Thyroid gland (tissue), 4 donors: ENCODE results near the gene SPTBN1. TPM values are rescaled to one million over a fixed set of nuclear protein-coding genes. Genes with fewer than 3 reads are reported as not detected.
"Not testable (repeated sequence)": the region's sequence is repeated elsewhere in the genome, so short reads cannot be mapped to it uniquely, and the experiment has no call there.

Source experiments
- DNase-seq, 2 donors: peaks; one replicate each; pipeline ENCODE4 v3.0.0-alpha.2; 2019
- H3K27ac ChIP-seq, 3 donors: fragments of 200-600 bp; sonication (generic); 1 replicate in 2 of 3; 2 replicates in 1 of 3; pipeline ENCODE4 v1.5.1; 2016 to 2019; ENCODE audit warnings: mild to moderate bottlenecking in 1 of 3, moderate library complexity in 1 of 3
- H3K27me3 ChIP-seq: fragments of 200-600 bp; sonication (generic); one replicate; pipeline ENCODE4 v1.5.1; 2019
- H3K36me3 ChIP-seq, 2 donors: fragments of 200-600 bp; sonication (generic); one replicate each; pipeline ENCODE4 v1.5.1; 2016 to 2019
- H3K4me1 ChIP-seq, 2 donors: fragments of 200-600 bp; sonication (generic); one replicate each; pipeline ENCODE4 v1.5.1; 2017 to 2019
- H3K4me3 ChIP-seq, 3 donors: fragments of 200-600 bp; sonication (generic); replicated peaks in 1 of 3; 1 replicate in 2 of 3; 2 replicates in 1 of 3; pipeline ENCODE4 v1.5.1; 2016; ENCODE audit warnings: mild to moderate bottlenecking in 1 of 3
- H3K9me3 ChIP-seq: fragments of 200-600 bp; sonication (generic); one replicate; pipeline ENCODE4 v1.5.1; 2017
- CTCF ChIP-seq, 6 experiments: fragments of 200-600 bp in 3 of 6; fragments of 450-650 bp in 3 of 6; sonication (generic) in 3 of 6; IDR thresholded peaks; one replicate each; pipeline ENCODE4 v1.5.1; 2016 to 2019; ENCODE audit warnings: antibody characterized with exemption in 6 of 6, mild to moderate bottlenecking in 2 of 6, inconsistent platforms in 1 of 6, moderate library complexity in 1 of 6
- POLR2A ChIP-seq, 2 donors: fragments of 450-650 bp; IDR thresholded peaks; one replicate each; pipeline ENCODE4 v1.6.1; 2017; ENCODE audit warnings: antibody characterized with exemption in 2 of 2, mild to moderate bottlenecking in 2 of 2, moderate library complexity in 1 of 2
- WGBS, 2 donors: methylation state at CpG; one replicate each; pipeline ENCODE4 v1.1.5; 2017; 5-methylcytosine and 5-hydroxymethylcytosine counted together
- intact Hi-C: fragments of 100-400 bp; cut with DNase I; formaldehyde crosslinking; loops from one replicate; pipeline ENCODE4 v1.15.1; 2023
- total RNA-seq, 4 donors: library from RNA; depleted of rRNA; stranded (reverse); fragments of >200 nt; gene quantifications; one replicate each; pipeline ENCODE4 v1.2.3, GENCODE V29; 2016

The SPTBN1 gene
- total RNA-seq, 4 donors from 2014 or later = 381 to 513 (median 419) TPM

- no peak for DNase-seq
- intact Hi-C loops = no loop called here
- Histone ChIP-seq H3K27ac (peak overlapping the region in 2 of 3 donors; percentile 46 to 54), H3K4me3 (no peak overlapping the region), H3K27me3 (no peaks in the 10 kb centered on the region), H3K36me3 (no peaks in the 10 kb centered on the region), H3K4me1 (peaks cover 60 to 67% of the 10 kb centered on the region in 2 donors), H3K9me3 (no peaks in the 10 kb centered on the region)
- no peak for TF ChIP-seq CTCF (IDR thresholded peaks at IDR 0.05)
- TF ChIP-seq POLR2A (IDR thresholded peaks at IDR 0.05) = no peak
- WGBS, 2 donors = 40 to 50% methylated on average over 5 of the region's 5 CpGs
These were observed 26.6 kb downstream of the SPTBN1 start for GRCh38 chr2:54482715-54483114.

- Histone ChIP-seq H3K9me3 (no peaks in the 10 kb centered on the region), H3K4me1 (peaks cover 53 to 60% of the 10 kb centered on the region in 2 donors), H3K4me3 (no peak overlapping the region), H3K27me3 (no peaks in the 10 kb centered on the region), H3K36me3 (no peaks in the 10 kb centered on the region), H3K27ac (peak overlapping the region in 2 of 3 donors; percentile 46 to 54)
- intact Hi-C loops = no loop called here
- no peak for DNase-seq
- WGBS, 2 donors = 45 to 48% methylated on average over 5 of the region's 5 CpGs
- TF ChIP-seq POLR2A (IDR thresholded peaks at IDR 0.05) (no peak), CTCF (IDR thresholded peaks at IDR 0.05) (no peak)
These were observed 27.3 kb downstream of the SPTBN1 start for GRCh38 chr2:54483426-54483825.

GRCh38 chr2:54485756-54486155 is 29.6 kb downstream of the SPTBN1 start:
- DNase-seq, intact Hi-C loops, H3K9me3 ChIP-seq, H3K27me3 ChIP-seq, H3K4me3 ChIP-seq, H3K27ac ChIP-seq, H3K36me3 ChIP-seq: not testable (repeated sequence)
- H3K4me1 ChIP-seq = peaks cover 30 to 53% of the 10 kb centered on the region in 2 donors
- 100% methylated on average over 1 of the region's 35 CpGs; no CpG with 5 or more reads in 1 of the 2 donors for WGBS, 2 donors

GRCh38 chr2:54486766-54487165 is 30.6 kb downstream of the SPTBN1 start:
- intact Hi-C loops = no loop called here
- no peaks in the 10 kb centered on the region for H3K36me3 ChIP-seq
- H3K9me3 ChIP-seq = no peaks in the 10 kb centered on the region
- H3K4me3 ChIP-seq = no peak overlapping the region
- WGBS, 2 donors = 71 to 82% methylated on average over 4 of the region's 4 CpGs
- no peaks in the 10 kb centered on the region for H3K27me3 ChIP-seq
- TF ChIP-seq POLR2A (IDR thresholded peaks at IDR 0.05) = no peak
- no peak for TF ChIP-seq CTCF (IDR thresholded peaks at IDR 0.05)
- no peak for DNase-seq
- H3K27ac ChIP-seq = peak overlapping the region in 1 of 3 donors; percentile 39
- H3K4me1 ChIP-seq = peaks cover 22 to 54% of the 10 kb centered on the region in 2 donors

- Histone ChIP-seq H3K27ac (peak overlapping the region in 1 of 3 donors; percentile 54), H3K9me3 (no peaks in the 10 kb centered on the region), H3K36me3 (no peaks in the 10 kb centered on the region), H3K4me1 (peaks cover 4 to 51% of the 10 kb centered on the region in 2 donors), H3K4me3 (no peak overlapping the region), H3K27me3 (no peaks in the 10 kb centered on the region)
- no peak for DNase-seq
- intact Hi-C loops = no loop called here
- WGBS, 2 donors = 51 to 61% methylated on average over 2 of the region's 2 CpGs
- TF ChIP-seq POLR2A (IDR thresholded peaks at IDR 0.05) = no peak
These were observed 34.7 kb downstream of the SPTBN1 start for GRCh38 chr2:54490863-54491262.

GRCh38 chr2:54492335-54492734 is 36.2 kb downstream of the SPTBN1 start:
- Histone ChIP-seq H3K36me3 (no peaks in the 10 kb centered on the region), H3K27ac (no peak overlapping the region), H3K27me3 (no peaks in the 10 kb centered on the region), H3K9me3 (no peaks in the 10 kb centered on the region), H3K4me1 (peaks cover 4 to 48% of the 10 kb centered on the region in 2 donors), H3K4me3 (no peak overlapping the region)
- intact Hi-C loops = no loop called here
- no peak for TF ChIP-seq POLR2A (IDR thresholded peaks at IDR 0.05)
- WGBS, 2 donors = 78 to 82% methylated on average over 2 of the region's 2 CpGs
- DNase-seq = no peak

GRCh38 chr2:54494087-54494486 is 38.0 kb downstream of the SPTBN1 start:
- DNase-seq = no peak
- intact Hi-C loops = no loop called here
- no peak for TF ChIP-seq POLR2A (IDR thresholded peaks at IDR 0.05)
- no peak for TF ChIP-seq CTCF (IDR thresholded peaks at IDR 0.05)
- Histone ChIP-seq H3K4me1 (peaks cover 10 to 63% of the 10 kb centered on the region in 2 donors), H3K9me3 (no peaks in the 10 kb centered on the region), H3K4me3 (no peak overlapping the region), H3K27ac (no peak overlapping the region), H3K27me3 (no peaks in the 10 kb centered on the region), H3K36me3 (no peaks in the 10 kb centered on the region)
- WGBS, 2 donors = 64 to 68% methylated on average over 3 of the region's 3 CpGs
